HL-60/S4 (cell line): ENCODE measurements around the gene IFI27.

Experiments used
- in situ Hi-C: fragments of 300-500 bp; cut with MboI; formaldehyde crosslinking; loops from 2 replicates; pipeline ENCODE4 v1.14.3; 2022; ENCODE audit warnings: low sequenced_read_pairs

Gene IFI27

DNA sequence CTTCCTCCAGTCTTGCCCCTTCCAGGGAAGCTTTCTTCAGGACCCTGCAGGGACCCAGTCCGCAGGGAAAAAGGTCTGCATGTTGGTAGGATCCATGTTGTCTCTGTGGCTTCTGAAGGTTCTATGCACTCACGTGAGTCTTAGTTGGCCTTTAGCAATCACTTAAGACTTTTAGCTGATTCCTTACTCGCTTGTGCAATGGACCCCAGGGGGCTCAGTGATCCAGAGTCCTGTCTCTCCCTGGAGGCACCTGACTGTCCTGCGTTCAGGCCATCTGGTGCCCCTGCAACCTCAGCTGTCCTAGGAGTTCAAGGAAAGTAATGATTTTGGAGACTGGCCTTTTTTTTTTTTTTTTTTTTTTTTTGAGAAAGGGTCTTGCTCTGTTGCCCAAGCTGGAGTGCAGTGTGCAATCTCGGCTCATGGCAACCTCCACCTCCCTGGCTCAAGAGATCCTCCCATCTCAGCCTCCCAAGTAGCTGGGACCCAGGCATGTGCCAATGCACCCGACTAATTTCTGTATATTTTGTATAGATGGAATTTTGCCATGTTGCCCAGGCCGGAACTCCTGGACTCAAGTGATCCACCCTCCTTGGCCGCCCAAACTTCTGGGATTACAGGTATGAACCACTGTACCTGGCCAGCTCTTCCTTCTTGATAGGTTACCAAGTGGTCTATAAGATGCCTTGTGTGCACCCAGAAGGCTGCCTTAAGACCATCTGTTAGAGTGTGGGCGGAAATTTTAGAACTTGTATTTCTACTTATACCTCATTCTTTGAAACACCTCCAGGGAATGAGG, 14.2 kb downstream of the IFI27 start:
- in situ Hi-C loops: no loop called here

GRCh38 chr14:94125659-94126418, 15.3 kb downstream of the IFI27 start:
- in situ Hi-C loops: no loop called here

DNA sequence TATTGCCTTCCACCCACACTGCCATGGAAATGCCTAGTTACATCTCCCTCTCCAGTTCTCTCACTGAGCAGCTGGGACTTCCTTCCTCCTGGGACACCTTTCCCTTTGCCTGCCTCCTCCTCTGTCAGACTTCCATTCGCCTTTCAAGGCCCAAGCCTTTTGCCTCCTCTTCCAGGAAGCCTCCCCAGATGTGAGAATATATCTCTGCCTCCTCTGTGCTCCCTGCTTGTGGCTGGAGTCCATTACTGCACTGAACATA, 15.8 kb downstream of the IFI27 start:
- in situ Hi-C loops: no loop called here

GRCh38 chr14:94126800-94127199, 16.3 kb downstream of the IFI27 start:
- in situ Hi-C loops: no loop called here

DNA sequence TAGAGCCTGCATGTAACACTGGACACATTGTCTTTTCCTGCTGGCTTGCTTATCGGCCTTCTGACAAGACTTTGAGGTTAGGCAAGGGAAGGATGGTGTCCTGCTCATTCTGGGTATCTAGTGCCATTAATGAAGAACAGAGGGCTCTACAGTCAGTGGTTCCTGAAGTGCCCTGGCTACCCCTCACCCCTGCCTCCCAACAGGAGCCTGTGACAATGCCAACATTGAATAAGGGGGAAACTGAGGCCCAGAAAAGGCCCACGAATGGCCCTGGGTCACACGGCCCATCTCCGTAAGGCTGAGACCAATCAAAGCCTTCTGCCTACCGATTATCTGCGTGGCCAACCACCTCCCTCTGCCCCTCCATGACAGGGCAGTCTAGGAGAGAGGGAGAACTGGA, 16.8 kb downstream of the IFI27 start:
- in situ Hi-C loops: no loop called here

DNA sequence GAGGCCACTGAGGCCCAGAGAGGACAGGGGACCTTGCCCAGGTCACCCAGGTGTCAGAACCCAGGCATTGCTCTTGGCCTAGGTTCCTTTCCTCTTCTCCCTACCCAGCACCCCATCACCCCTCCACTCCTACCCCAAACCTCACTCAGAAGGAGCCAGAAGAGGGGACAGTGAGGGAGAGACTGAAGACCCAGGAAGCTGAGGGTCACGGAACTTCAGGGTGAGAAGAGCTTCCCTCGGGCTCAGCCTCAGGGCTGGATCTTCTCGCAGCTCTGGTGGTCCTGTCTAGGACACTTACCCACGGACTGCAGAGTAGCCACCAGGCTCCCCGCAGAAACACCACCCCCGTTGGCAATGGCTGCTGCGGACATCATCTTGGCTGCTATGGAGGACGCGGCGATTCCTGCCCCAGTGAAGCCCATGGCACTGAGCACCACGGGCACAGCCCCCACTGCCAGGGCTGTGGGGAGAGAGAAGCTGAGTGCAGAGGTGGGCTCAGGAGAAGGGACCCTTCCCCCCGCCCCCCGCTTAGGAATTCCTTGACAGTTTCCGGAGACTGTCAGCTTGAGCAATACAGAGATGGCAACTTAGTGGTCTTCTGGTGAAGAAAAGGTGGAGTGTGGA, 17.8 kb downstream of the IFI27 start:
- in situ Hi-C loops: no loop called here

DNA sequence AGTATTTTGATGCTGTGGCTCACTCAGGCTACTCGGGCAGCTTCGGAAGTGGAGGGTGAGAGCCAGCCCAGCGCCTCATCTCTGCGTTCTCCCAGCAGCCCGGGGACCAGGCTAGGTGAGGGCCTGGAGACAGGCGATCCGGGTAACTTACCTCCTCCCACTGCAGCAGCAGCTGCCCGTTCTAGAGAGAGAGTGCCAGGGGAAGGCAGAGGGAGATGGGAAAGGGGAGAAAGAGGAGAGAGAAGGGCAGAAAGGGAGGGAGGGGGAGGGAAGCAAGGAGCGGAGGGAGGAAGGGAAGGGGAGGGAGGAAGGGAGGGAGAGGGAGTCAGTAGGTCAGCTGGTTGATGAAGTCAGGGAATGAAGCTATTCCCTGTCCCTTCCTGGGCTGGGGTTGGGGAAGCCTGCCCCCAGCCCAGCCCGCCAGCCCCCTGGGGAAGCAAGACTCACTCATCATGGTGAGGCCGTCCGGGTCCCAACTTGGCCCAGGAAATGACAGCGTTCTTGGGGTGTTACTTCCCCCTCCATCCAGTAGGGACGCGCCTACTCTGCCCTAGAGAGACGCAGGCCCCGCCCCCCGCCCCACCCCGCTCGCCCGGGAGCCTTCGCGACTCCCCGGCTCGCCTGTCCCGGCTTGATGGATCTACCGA, 18.7 kb downstream of the IFI27 start, which contains the start of gene IFI27L2:
TSS of gene IFI27L2 (minus strand) at position 494 of the 647 bp plus-strand sequence. CDS start at position 454, 40 bp downstream.
- in situ Hi-C loops: no loop called here

DNA sequence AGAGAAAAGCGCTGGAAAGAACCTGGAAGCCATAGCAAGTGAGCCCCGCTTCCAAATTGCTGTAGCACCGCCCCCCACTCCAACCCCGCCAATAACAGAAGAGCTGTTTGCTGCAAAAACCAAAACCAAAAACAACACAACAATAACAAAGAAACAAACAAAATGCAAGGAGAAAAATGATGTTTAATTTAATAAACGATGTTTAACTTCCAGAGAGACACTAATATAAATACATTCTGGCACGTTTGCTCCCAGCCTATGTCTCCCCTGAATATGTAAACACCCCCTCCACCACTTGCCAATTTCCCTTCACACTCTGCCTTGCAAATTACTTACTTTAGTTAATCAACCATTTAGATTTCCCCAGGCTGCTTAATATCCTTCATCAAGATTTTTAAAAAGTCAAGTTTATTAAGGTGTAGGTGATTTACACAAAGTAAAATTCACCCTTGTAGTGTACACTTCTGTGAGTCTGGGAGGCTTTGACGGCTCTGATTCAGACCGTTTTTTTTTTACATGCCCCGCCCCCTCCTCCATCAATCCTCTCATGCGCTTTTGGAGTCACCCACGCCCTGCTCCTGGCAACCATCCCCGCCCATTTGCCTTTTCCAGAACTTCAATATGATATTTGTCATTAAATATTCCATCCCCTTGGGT, 19.4 kb downstream of the IFI27 start:
- in situ Hi-C loops: no loop called here

- in situ Hi-C loops: no loop called here
Measured at GRCh38 chr14:94132285-94132887, 21.9 kb downstream of the IFI27 start.

GRCh38 chr14:94135476-94135875, 24.9 kb downstream of the IFI27 start:
- in situ Hi-C loops: no loop called here

DNA sequence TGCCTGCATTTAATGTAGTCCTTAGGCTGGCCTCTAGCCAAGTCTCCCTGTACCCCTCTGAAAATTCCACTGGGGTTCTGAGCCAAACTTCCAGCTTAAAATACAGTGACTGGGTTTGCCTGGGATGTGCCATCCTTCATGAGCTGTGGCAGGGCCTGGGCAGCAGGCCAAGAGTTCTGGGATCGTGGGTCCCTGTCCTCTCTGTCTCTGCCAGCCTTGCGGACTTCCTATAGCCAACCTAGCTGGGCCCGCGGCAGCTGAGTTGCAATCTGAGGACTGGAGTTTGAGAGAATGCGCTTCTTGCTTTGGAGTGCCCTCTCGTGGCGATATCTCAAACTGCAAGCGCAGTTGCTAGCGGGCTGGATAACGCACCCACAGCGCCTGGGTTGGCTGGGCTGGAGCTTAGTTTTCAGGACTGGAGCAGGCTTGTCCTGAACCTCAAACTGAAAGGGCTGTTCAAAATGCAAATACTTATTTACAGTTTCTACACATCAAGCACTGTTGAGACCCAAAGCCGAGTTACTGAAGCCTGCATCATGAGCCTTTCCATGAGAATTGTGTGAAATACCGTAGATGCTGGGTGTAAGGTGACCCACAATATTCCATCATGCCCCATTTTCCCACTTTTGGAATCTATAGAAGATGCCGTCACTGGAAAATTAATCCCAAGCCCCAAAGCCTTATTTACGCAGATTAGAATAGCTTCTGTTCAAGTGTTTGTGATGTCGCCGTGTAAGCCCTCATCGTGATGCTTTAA, 26.2 kb downstream of the IFI27 start:
- in situ Hi-C loops: no loop called here

DNA sequence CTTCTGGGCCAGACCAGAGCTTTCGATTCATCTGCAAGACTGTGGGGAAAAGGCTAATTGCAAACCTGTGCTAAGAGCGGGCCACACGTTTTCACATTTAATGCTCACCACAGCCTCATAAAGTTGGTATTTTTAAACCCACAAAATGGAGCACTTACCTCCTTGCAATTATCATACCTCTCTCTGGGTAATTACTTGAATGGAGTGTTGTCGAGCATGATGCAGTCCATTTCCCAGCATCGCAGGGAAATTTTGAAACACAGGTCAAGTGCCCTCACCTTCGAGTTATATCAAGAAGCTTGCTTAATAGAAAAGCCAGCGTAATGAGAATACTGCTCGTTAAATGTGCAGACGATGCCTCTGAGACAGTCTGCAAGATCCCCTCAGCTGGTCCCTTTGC, 27.7 kb downstream of the IFI27 start:
- in situ Hi-C loops: no loop called here

- in situ Hi-C loops: no loop called here
Measured at GRCh38 chr14:94139006-94139405, 28.5 kb downstream of the IFI27 start.

GRCh38 chr14:94139421-94139820, 28.9 kb downstream of the IFI27 start:
- in situ Hi-C loops: no loop called here

GRCh38 chr14:94142247-94142646, 31.7 kb downstream of the IFI27 start:
- in situ Hi-C loops: no loop called here

- in situ Hi-C loops: no loop called here
Measured at GRCh38 chr14:94142836-94143235, 32.3 kb downstream of the IFI27 start.

DNA sequence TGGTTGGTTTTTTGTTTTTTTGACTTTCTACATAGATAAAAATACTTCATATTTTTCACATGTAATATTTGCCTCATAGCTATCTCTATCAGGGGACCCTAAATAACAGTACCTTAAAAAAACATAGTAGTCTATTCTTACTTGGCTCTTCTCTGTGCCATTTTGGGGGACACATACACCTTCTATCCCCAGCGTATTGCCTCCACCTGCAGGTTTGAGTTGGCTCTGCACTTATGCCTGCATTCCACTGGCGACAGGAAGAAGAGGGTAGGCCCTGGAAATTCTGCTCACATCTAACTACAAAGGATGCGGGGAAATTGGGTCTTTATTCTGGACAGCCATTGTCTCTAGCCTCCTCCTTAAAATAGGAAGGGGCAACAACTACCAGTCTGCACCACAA, 32.7 kb downstream of the IFI27 start:
- in situ Hi-C loops: no loop called here

DNA sequence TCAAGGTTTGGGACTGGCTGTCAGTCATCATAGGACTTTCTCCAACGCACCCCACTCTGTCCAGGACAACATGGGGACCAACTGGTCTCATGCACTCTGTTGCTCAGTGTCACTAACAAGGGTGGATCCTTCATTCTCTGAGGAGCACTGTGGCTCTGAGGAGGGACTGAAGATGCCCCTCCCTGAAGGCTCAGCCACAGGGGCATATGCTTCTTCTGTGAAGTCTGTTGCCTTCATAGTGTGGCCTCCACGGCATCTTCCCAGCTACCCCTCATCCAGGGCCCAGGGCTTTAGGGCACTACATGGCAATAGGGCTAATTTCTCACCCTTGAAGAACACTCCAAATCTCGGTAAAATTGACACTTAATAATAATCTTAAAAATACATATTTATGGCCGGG, 33.2 kb downstream of the IFI27 start:
- in situ Hi-C loops: no loop called here

- in situ Hi-C loops: no loop called here
Measured at GRCh38 chr14:94144765-94145164, 34.2 kb downstream of the IFI27 start.
